Natural killer cell (primary cell): ENCODE measurements around the gene NUDT15. TPM values are rescaled to one million over a fixed set of nuclear protein-coding genes. Genes with fewer than 3 reads are reported as not detected.

ENCODE experiments used
- ATAC-seq, 3 donors: fragments of 150-1000 bp in 2 of 3; fragments of 200-7000 bp in 1 of 3; cut with Tn5 transposase; 1 replicate in 1 of 3; 2 replicates in 2 of 3; pipeline ENCODE4 v1.10.0; 2021; ENCODE audit warnings: mild to moderate bottlenecking in 2 of 3, moderate library complexity in 2 of 3
- DNase-seq, 2 donors: peaks; one replicate each; pipeline versions ENCODE4 v3.0.0 to v3.0.0-alpha.2; 2013 to 2021; ENCODE audit warnings: mixed read lengths in 1 of 2
- H3K27ac ChIP-seq: one replicate; pipeline ENCODE4 v1.5.1; 2013; ENCODE audit warnings: mild to moderate bottlenecking, low read length
- H3K27me3 ChIP-seq: one replicate; pipeline ENCODE4 v1.6.1; 2013; ENCODE audit warnings: low read length; ENCODE audit not compliant: control insufficient read depth, insufficient read depth
- H3K36me3 ChIP-seq: one replicate; pipeline ENCODE4 v1.6.1; 2013; ENCODE audit warnings: low read length; ENCODE audit not compliant: control insufficient read depth, insufficient read depth
- H3K4me1 ChIP-seq: one replicate; pipeline ENCODE4 v1.6.1; 2013; ENCODE audit warnings: low read length; ENCODE audit not compliant: control insufficient read depth, insufficient read depth
- H3K4me3 ChIP-seq: one replicate; pipeline ENCODE4 v1.5.1; 2013; ENCODE audit warnings: low read length
- H3K9me3 ChIP-seq: one replicate; pipeline ENCODE4 v1.6.1; 2013; ENCODE audit warnings: low read length; ENCODE audit not compliant: control insufficient read depth, insufficient read depth
- H3K27ac Mint-ChIP-seq, 2 donors: one replicate each; pipeline ENCODE4 v1.8.0; 2022; ENCODE audit warnings: mild to moderate bottlenecking in 2 of 2, mixed read lengths in 2 of 2, moderate library complexity in 1 of 2
- H3K27me3 Mint-ChIP-seq, 2 donors: one replicate each; pipeline ENCODE4 v1.8.0; 2022; ENCODE audit warnings: low read depth in 2 of 2, mixed read lengths in 2 of 2
- H3K36me3 Mint-ChIP-seq: one replicate; pipeline ENCODE4 v1.8.0; 2022; ENCODE audit warnings: mixed read lengths
- H3K4me1 Mint-ChIP-seq, 2 donors: one replicate each; pipeline ENCODE4 v1.8.0; 2022; ENCODE audit warnings: mixed read lengths in 2 of 2
- H3K4me3 Mint-ChIP-seq: one replicate; pipeline ENCODE4 v1.8.0; 2022; ENCODE audit warnings: mild to moderate bottlenecking, moderate library complexity, mixed read lengths
- H3K9me3 Mint-ChIP-seq, 2 donors: one replicate each; pipeline ENCODE4 v1.8.0; 2022; ENCODE audit warnings: mixed read lengths in 2 of 2
- WGBS: methylation state at CpG from one replicate; pipeline ENCODE4 v1.1.7; 2013; ENCODE audit warnings: missing lambda C conversion rate; ENCODE audit not compliant: insufficient coverage; 5-methylcytosine and 5-hydroxymethylcytosine counted together
- intact Hi-C: fragments of 100-400 bp; cut with micrococcal nuclease; formaldehyde crosslinking; loops from one replicate; pipeline ENCODE4 v1.14.2; 2022
- total RNA-seq, 4 donors: library from RNA; stranded (reverse); fragments of 120-200 nt in 1 of 4; gene quantifications; one replicate each; pipeline versions ENCODE4 v1.2.3 to v1.2.4, GENCODE V29; 2013 to 2022
- TF ChIP-seq, protein P1 (sequence below): fragments of 200-600 bp; IDR thresholded peaks from one replicate; pipeline ENCODE4 v1.8.0; 2022; ENCODE audit warnings: antibody characterized with exemption

Gene NUDT15
- total RNA-seq, 3 donors from 2014 or later (not counting 1 experiment from before 2014, with no cell fraction given), result 6.4 to 7.5 (median 6.5) TPM

- H3K36me3 Mint-ChIP-seq, result peaks cover 15% of the 10 kb centered on the region
- H3K9me3 Mint-ChIP-seq, result no peaks in the 10 kb centered on the region
Observed at GRCh38 chr13:48081739-48082138, 44.2 kb downstream of the NUDT15 start.

GRCh38 chr13:48086272-48086671 is 48.7 kb downstream of the NUDT15 start:
- ATAC-seq (no peak), DNase-seq (no peak)
- Mint-ChIP-seq H3K4me3 (no peak overlapping the region), H3K9me3 (no peaks in the 10 kb centered on the region), H3K4me1 (peaks cover 7 to 15% of the 10 kb centered on the region in 2 donors), H3K27me3 (no peaks in the 10 kb centered on the region), H3K27ac (no peak overlapping the region), H3K36me3 (peaks cover 8% of the 10 kb centered on the region)
- Histone ChIP-seq H3K9me3 (no peaks in the 10 kb centered on the region), H3K36me3 (peaks cover 39% of the 10 kb centered on the region), H3K27me3 (no peaks in the 10 kb centered on the region), H3K27ac (no peak overlapping the region), H3K4me1 (no peaks in the 10 kb centered on the region), H3K4me3 (no peak overlapping the region)
- intact Hi-C loops, result no loop called here
- WGBS, result 94% methylated on average over 1 of the region's 2 CpGs
- TF ChIP-seq, protein P1, sequence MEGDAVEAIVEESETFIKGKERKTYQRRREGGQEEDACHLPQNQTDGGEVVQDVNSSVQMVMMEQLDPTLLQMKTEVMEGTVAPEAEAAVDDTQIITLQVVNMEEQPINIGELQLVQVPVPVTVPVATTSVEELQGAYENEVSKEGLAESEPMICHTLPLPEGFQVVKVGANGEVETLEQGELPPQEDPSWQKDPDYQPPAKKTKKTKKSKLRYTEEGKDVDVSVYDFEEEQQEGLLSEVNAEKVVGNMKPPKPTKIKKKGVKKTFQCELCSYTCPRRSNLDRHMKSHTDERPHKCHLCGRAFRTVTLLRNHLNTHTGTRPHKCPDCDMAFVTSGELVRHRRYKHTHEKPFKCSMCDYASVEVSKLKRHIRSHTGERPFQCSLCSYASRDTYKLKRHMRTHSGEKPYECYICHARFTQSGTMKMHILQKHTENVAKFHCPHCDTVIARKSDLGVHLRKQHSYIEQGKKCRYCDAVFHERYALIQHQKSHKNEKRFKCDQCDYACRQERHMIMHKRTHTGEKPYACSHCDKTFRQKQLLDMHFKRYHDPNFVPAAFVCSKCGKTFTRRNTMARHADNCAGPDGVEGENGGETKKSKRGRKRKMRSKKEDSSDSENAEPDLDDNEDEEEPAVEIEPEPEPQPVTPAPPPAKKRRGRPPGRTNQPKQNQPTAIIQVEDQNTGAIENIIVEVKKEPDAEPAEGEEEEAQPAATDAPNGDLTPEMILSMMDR, result no peak

More at GRCh38 chr13:48081739-48082138, 44.2 kb downstream of the NUDT15 start:
- Mint-ChIP-seq H3K27ac (no peak overlapping the region), H3K4me1 (peaks cover 0 to 4% of the 10 kb centered on the region in 2 donors), H3K27me3 (no peaks in the 10 kb centered on the region), H3K4me3 (no peak overlapping the region)
- no peak for ATAC-seq
- TF ChIP-seq, protein P1, result no peak
- Histone ChIP-seq H3K4me3 (no peak overlapping the region), H3K9me3 (no peaks in the 10 kb centered on the region), H3K27me3 (no peaks in the 10 kb centered on the region), H3K27ac (no peak overlapping the region), H3K36me3 (peaks cover 77% of the 10 kb centered on the region), H3K4me1 (no peaks in the 10 kb centered on the region)
- no peak for DNase-seq
- WGBS, result 100% methylated on average over 3 of the region's 4 CpGs
- intact Hi-C loops, result no loop called here

- ATAC-seq, result no peak
- Mint-ChIP-seq H3K4me3 (peak overlapping the region; percentile 97), H3K27ac (peak overlapping the region; percentile 92 to 98), H3K36me3 (no peaks in the 10 kb centered on the region), H3K27me3 (peaks cover 1 to 3% of the 10 kb centered on the region in 2 donors), H3K4me1 (peaks cover 42 to 44% of the 10 kb centered on the region in 2 donors), H3K9me3 (no peaks in the 10 kb centered on the region)
- no peaks in the 10 kb centered on the region for H3K36me3 ChIP-seq
- 85% methylated on average over 7 of the region's 9 CpGs for WGBS
- intact Hi-C loops, result no loop called here
- DNase-seq, result no peak
- H3K27ac ChIP-seq, result no peak overlapping the region
- TF ChIP-seq, protein P1, result no peak
- H3K9me3 ChIP-seq, result no peaks in the 10 kb centered on the region
- H3K27me3 ChIP-seq, result no peaks in the 10 kb centered on the region
- H3K4me1 ChIP-seq, result peaks cover 12% of the 10 kb centered on the region
- no peak overlapping the region for H3K4me3 ChIP-seq
Observed at GRCh38 chr13:48093588-48093987, 56.1 kb downstream of the NUDT15 start.

DNA sequence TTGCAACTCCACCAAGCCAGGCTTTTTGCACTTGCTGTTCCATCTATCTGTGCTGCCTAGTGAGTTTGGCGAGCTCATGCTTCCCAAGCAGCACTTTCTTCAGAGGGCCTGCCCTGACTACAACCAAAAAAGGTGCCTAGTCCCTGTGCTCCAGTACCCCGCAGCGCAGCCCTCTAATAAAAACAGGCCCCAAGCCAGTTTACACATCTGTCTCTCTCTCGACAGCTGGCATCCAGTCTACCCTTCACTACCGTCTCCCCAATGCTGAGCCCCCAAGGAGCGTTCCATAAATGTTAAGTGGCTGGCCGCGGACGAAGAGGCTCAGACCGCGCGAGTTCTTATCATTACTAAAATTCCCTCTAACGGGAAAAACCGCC is 56.9 kb downstream of the NUDT15 start:
- Histone ChIP-seq H3K36me3 (no peaks in the 10 kb centered on the region), H3K4me1 (peaks cover 12% of the 10 kb centered on the region), H3K27me3 (no peaks in the 10 kb centered on the region), H3K9me3 (no peaks in the 10 kb centered on the region), H3K4me3 (peak overlapping the region; percentile 78), H3K27ac (peak overlapping the region; percentile 74)
- Mint-ChIP-seq H3K27me3 (peaks cover 3 to 11% of the 10 kb centered on the region in 2 donors), H3K4me1 (peaks cover 36 to 39% of the 10 kb centered on the region in 2 donors), H3K36me3 (no peaks in the 10 kb centered on the region), H3K9me3 (no peaks in the 10 kb centered on the region), H3K4me3 (peak overlapping the region; percentile 97), H3K27ac (peak overlapping the region; percentile 92 to 98)
- DNase-seq (peak in 1 of 2 donors; percentile 23), ATAC-seq (peak; percentile 1)
- TF ChIP-seq, protein P1, result no peak
- 0% methylated on average over 14 of the region's 14 CpGs for WGBS
- intact Hi-C loops, result loop anchor here (2.0 kb wide), 1 partner anchor 58 kb away; the partner anchor contains the start of gene NUDT15
